Amniotic epithelial cell (primary cell): ENCODE data around the gene HTR3C.
"Not testable (repeated sequence)": the region's sequence is repeated elsewhere in the genome, so short reads cannot be mapped to it uniquely, and the experiment has no call there.

ENCODE experiments used
- DNase-seq: peaks from one replicate; pipeline ENCODE4 v3.0.0-alpha.2; 2010; ENCODE audit warnings: low read depth

The HTR3C gene

DNA sequence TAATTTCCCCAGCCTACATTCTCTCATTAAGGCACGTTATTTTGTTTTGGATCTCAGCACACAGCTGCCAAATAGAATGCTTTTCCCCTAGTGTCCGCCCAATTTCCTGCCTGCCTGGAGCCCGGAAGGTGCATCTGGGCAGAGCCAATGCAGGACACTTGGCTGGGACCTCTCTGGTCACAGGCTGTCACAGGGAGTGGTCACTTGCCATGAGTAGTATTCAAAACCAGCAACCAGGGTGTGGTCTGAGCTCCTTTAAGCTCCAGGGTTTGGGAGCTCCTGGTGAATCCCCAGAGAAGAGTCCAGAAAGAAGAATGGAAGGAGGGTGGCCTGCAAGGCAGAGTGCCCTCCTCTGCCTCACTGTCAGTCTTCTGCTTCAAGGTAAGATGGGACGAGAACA lies at the start of gene HTR3C:
Gene HTR3C, plus strand, starts transcription at position 281 of the 400 bp plus-strand sequence. Its CDS starts 34 bp downstream, at position 315.
- DNase-seq = no peak

- DNase-seq = peak; percentile 97
Observed at GRCh38 chr3:184003187-184003967, 49.5 kb upstream of the HTR3C start.

- DNase-seq = peak; percentile 57
Observed at GRCh38 chr3:184004476-184004875, 48.4 kb upstream of the HTR3C start.

GRCh38 chr3:184005941-184006507 lies 46.8 kb upstream of the HTR3C start:
- peak; percentile 58 for DNase-seq

DNA sequence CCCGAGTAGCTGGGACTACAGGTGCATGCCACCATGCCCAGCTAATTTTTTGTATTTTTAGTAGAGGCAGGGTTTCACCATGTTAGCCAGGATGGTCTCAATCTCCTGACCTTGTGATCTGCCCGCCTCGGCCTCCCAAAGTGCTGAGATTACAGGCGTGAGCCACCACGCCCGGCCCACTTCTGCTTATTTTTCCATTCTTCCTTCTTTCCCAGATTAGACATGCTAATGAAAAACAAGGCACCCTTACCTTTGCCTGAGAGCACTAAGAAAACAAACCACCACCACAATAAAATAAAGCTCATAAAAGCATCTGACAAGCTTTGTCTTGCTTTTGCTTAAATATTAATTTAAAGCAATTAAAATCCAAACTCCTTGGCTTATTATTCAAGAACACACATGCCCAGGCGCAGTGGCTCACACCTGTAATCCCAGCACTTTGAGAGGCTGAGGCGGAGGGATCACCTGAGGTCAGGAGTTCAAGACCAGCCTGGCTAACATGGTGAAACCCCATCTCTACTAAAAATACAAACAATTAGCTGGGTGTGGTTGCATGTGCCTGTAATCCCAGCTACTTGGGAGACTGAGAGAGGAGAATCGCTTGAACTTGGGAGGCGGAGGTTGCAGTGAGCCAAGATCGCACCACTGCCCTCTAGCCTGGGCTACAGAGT lies 45.6 kb upstream of the HTR3C start:
- DNase-seq = not testable (repeated sequence)

- DNase-seq = no peak
Observed at GRCh38 chr3:184008161-184008560, 44.7 kb upstream of the HTR3C start.

- no peak for DNase-seq
Observed at GRCh38 chr3:184011230-184011876, 41.5 kb upstream of the HTR3C start.

DNA sequence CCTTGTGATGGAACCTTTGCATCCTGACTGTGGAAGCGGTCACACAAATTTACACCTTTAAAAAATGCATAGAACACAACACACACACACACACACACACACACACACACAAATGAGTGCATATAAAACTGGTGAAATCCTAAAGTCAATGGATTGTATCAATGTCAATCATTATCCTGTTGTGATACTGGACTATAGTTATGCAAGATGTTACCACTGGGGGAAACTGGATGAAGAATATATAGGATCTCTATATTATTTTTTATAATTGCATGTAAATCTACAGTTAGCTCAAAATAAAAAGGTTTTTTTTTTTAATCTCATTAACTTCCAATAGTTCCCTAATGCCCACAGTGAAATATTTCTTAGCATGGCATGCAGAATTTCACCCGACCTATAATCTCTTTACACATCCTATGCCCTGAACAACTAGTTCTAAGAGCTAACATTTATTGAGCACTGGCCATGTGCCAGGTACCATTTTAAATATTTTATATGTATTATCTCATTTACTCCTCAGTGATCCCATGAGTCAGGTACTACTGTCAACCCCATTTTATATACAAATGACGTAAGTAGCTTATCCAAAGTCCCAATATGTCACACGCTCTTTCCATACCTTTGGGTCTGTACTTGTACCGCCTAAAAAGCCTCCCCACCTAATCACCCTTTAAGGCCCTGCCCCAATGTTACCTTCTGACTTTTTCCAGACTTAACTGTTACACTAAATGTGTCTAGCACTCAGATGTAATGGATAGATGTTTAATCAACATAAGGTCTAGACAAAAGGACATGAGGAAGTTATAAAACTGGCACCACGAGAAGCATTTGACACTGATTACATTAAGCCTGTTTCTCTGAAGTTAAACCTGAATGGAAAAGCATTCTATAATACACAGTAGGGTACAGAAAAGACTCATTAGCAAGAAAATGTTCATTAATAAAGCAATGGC lies 40.6 kb upstream of the HTR3C start:
- no peak for DNase-seq

DNA sequence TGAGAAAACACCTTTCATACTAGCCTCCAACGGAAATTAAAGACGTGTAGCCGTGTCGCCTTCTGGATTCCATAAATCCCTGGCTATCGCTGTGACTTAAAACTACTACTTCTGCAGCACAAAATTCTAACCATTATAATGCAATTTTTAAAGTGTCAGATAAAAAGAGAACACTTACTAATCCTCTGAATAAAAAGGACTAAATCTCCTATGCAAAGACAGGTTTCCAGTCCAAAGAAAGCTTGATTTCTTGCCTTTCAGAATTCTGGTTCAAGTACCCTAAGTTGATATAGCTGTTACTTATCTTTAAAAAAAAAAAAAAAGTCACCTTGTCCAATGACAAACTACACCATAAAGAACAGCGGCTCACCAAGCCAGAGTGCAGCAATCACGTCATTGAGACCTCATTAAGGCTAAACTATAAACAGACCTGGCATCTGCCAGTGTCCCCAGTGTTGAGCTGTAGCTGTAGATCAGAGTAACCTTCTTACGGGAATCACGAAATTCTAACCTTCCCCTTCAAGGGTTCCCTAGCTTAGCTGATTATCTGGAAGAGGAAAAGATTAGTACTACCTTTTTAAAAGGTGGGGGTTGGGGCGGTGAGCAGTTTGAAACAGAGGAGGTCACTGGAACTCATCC lies 37.3 kb upstream of the HTR3C start:
- no peak for DNase-seq

DNA sequence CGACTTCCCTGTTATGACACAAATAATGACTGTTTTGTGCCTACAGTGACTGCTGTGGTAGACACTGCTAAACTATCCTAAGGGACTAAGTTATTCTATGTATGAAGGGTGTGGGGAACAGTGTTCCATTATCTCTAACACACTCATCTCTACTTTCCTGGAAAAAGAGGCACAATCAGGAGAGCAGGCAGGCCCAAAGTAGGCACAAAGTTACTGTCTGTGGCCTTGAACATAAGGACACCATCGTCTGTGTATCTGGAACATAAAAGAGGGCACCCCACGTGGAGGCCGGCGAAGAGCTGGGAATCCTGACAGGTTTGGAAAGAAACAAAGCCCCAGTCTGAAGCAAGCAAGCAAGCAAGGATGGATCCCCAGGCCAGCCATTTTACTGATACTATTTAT lies 36.7 kb upstream of the HTR3C start:
- no peak for DNase-seq

- peak; percentile 38 for DNase-seq
Observed at GRCh38 chr3:184016811-184017671, 35.8 kb upstream of the HTR3C start.

- DNase-seq = peak; percentile 90
Observed at GRCh38 chr3:184017672-184018423, 35.0 kb upstream of the HTR3C start, which contains the start of gene ABCC5. ABCC5 (minus strand) TSS chr3:184017884; CDS start chr3:184014392, 3,492 bp downstream.

GRCh38 chr3:184018424-184018973 lies 34.3 kb upstream of the HTR3C start:
- DNase-seq = no peak

DNA sequence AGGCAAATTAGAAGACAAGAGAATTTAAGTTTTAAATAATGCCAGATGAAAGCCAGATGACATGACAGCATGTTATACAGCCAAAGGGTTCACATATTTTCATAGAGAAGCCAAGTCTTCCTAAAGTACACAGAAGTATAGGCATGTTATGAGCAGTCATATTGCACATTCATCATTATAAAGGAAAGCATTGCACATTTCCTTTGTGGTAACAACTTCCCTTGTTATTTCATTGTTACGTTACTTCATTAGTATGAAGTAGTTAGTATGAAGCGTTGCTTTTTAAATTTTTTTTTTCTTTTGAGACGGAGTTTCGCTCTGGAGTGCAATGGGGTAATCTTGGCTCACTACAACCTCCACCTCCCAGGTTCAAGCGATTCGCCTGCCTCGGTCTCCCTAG lies 30.5 kb upstream of the HTR3C start:
- no peak for DNase-seq

DNA sequence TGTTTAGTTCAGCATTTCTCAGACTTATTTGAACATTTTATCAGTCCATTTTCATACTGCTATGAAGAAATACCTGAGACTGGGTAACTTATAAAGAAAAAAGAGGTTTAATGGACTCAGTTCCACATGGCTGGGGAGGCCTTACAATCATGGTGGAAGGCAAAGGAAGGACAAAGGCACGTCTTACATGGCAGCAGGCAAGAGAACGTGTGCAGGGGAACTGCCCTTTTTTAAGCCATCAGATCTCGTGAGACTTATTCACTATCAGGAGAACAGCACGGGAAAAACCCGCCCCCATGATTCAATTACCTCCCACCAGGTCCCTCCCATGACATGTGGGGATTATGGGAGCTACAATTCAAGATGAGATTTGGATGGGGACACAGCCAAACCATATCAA lies 27.6 kb upstream of the HTR3C start:
- DNase-seq = not testable (repeated sequence)

- peak; percentile 71 for DNase-seq
Observed at GRCh38 chr3:184028275-184028890, 24.5 kb upstream of the HTR3C start.

DNA sequence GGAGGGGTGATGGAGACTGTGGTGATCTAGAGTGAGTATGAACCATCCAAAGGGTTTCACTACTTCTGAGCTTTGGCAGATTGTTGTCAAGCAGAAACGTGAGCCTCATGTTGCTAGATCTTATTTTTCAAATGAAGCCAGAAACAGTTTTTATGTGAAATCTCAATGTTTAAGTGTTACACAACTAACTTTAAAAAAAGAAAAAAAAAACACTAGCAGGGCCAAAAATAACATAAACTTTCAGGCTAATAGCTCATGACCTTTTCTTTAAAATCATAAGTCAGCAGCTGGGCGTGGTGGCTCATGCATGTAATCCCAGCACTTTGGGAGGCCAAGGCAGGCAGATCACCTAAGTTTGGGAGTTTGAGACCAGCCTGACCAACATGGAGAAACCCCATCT lies 23.4 kb upstream of the HTR3C start:
- no peak for DNase-seq

GRCh38 chr3:184030536-184030935 lies 22.3 kb upstream of the HTR3C start:
- no peak for DNase-seq
